Measurements from ENCODE around the gene DCC.

The DCC gene

DNA sequence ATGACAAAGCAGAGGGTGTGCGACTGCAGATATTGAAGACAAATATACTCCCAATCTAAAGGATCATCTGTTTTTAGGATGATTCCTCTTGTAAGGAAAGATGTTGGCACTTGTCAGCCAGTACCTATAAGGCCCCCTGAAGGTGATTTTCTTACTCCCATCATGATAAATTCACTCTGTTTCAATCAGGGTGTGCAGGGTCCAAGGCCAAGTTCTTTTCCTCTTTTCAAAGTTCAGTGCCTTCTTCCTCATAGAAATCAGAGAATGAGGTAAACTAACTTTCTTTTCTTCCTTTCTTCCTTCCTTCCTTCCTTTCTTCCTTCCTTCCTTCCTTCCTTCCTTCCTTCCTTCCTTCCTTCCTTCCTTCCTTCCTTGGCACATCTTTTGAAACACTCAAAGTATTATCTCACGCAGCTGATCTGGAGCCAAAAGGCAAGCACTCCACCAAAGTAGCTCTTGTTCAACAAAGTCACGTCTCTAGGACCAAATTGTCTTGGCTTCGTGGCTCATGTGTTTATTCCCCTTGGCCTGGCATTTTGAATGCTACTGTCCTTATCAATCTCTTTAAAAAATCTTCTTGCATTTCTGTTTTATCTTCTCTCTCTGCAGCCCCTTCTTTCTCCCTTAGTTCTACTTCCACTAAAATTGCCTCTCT is 87.7 kb downstream of the DCC start:
- no peak for DNase-seq (ENCODE audit: low spot score)

GRCh38 chr18:52431683-52432082 is 91.7 kb downstream of the DCC start:
- no peak for DNase-seq (ENCODE audit: low spot score)

DNA sequence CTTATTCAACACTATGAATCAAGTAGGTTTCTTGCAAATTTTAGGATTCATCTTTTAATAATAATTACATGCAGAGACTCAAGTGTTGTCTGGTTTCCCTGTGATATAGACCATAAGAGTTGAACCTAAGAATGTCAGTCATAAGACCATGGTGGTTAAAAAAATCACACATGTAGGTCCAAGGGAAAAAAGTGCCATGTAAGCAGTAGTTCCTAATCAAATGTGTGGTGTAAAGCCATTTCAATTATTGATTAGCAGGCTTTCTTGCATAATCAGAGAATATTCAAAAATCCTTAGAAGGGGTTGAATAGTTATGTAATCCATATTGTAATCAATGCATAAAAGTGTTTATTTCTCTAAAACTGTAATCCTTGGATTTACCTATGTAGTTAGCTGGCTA is 93.8 kb downstream of the DCC start:
- no peak for DNase-seq (ENCODE audit: low spot score)

GRCh38 chr18:52435301-52435700 is 95.3 kb downstream of the DCC start:
- DNase-seq (ENCODE audit: low spot score) = no peak

- DNase-seq (ENCODE audit: low spot score) = no peak
Measured at GRCh38 chr18:52437161-52437560, 97.2 kb downstream of the DCC start.

DNA sequence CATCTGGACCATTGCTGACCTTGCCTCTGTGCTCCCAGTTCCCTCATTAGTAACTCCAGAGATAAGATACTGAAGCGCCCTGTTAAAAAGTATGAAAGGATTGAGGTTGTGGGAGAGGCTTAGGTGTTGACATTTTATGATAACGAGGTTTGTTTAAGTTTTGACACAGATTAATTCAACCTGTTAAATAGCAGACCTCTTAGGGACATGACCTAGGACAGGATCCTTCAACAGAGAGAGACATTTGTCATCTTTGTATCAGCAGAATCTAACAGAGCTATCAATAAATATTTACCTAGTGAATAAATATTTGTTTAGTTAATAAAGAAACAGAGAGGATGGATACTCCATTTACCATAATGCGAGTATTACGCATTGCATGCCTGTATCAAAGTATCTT is 99.5 kb downstream of the DCC start:
- DNase-seq (ENCODE audit: low spot score) = no peak

GRCh38 chr18:52441794-52442193 is 101.8 kb downstream of the DCC start:
- no peak for DNase-seq (ENCODE audit: low spot score)

- DNase-seq (ENCODE audit: low spot score) = no peak
Measured at GRCh38 chr18:52442686-52443085, 102.7 kb downstream of the DCC start.

DNA sequence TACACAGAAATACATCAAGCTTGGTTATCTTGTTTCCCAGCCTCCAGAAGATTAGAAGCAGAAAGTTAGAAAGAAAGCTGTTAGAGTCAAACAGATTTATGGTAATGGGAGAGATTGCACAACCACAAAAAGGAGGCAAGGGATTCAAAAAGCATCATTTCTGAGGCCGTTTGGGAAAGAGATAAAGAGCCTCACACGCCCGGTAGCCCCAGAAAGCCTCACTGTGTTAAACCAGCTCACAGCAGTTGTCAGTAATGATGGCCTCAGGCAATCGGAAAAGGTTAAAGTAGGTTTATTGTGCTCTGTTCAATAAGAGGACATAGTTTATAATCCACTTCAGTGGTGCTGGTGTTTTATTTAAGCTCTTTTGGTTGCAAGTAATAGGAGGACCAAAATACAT is 111.3 kb downstream of the DCC start:
- no peak for DNase-seq (ENCODE audit: low spot score)

DNA sequence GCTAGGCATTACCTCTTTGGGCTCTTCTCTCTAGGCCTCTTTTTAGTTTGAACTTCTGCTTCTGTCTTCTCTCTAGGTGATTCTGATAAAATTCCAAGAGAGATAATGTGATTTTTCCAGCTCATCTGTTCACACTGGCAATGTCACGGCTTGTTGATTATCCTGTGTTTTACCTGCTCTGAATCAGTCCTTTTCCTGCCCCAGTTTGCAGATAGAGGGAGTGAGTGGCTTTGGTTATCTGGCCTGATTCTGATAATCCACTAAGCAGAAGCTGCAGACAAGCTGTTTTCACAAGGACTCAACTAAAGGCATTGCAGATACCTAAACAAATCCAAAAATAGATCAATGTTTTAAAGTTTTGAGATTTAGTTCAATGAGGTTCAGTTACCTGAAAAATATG is 111.9 kb downstream of the DCC start:
- DNase-seq (ENCODE audit: low spot score) = no peak

DNA sequence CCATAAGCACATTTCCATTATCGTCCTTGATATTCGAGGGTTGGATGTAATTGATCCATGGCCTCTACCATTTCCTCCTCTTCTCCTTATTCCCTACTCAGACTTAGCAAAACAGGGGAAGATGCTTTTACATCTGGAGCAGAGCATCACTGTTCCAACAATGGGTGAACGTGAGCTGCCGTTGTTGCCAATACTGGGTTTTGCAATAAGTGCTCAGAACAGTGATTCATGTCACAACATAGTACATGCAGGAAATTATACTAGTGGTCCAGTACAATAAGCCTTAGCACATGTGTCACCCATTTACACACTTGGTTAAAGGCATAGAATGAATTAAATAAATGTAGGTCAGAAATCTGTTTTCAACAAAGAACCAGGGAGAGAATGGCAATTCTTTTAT is 112.4 kb downstream of the DCC start:
- DNase-seq (ENCODE audit: low spot score) = no peak

- DNase-seq (ENCODE audit: low spot score) = no peak
Measured at GRCh38 chr18:52459890-52460289, 119.9 kb downstream of the DCC start.

DNA sequence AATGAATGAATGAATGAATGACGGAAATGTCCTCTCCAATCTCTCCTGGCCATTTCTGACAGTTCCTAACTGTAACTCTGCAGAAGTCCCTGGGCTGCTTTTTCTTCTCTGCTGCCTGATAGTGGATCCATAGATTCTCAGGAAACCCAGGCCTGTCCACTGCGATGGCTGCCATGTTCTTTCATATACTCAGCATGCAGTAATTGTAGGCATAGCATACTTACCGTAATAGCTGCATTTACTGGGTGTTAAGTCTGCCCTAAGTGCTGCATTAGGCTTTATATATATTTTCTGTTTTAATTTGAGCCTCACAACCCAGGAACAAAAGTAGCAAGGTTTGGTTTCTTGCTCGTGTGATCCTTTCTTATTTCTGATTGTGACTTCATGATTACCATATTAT is 122.9 kb downstream of the DCC start:
- no peak for DNase-seq (ENCODE audit: low spot score)

DNA sequence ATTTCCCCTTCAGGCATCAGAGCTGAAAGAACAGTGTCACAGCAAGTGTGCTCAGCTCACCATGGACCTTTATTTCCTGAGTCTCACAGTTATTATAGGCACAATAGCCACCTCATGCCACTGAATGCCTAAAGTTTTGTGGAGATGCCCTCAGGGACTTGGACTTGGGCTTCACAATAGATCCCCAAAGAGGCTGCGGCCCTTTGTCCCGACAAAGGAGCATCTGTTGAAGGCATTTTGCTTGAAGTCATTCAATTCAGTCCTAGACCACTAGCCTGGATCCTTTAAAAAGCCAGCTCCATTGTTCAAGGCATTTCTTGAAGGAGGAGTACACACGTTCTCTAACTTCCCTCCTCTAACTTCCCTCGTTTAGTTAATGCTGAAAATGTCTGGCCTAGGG is 125.4 kb downstream of the DCC start:
- DNase-seq (ENCODE audit: low spot score) = no peak

- no peak for DNase-seq (ENCODE audit: low spot score)
Measured at GRCh38 chr18:52468496-52468895, 128.5 kb downstream of the DCC start.

- no peak for DNase-seq (ENCODE audit: low spot score)
Measured at GRCh38 chr18:52475325-52475724, 135.3 kb downstream of the DCC start.

- no peak for DNase-seq (ENCODE audit: low spot score)
Measured at GRCh38 chr18:52481116-52481515, 141.1 kb downstream of the DCC start.

- DNase-seq (ENCODE audit: low spot score) = no peak
Measured at GRCh38 chr18:52484977-52485376, 145.0 kb downstream of the DCC start.

- no peak for DNase-seq (ENCODE audit: low spot score)
Measured at GRCh38 chr18:52486052-52486451, 146.1 kb downstream of the DCC start.

GRCh38 chr18:52489396-52490306 is 149.7 kb downstream of the DCC start:
- no peak for DNase-seq (ENCODE audit: low spot score)

GRCh38 chr18:52496426-52496825 is 156.4 kb downstream of the DCC start:
- no peak for DNase-seq (ENCODE audit: low spot score)

- DNase-seq (ENCODE audit: low spot score) = no peak
Measured at GRCh38 chr18:52499016-52499415, 159.0 kb downstream of the DCC start.

- no peak for DNase-seq (ENCODE audit: low spot score)
Measured at GRCh38 chr18:52499644-52500043, 159.6 kb downstream of the DCC start.

DNA sequence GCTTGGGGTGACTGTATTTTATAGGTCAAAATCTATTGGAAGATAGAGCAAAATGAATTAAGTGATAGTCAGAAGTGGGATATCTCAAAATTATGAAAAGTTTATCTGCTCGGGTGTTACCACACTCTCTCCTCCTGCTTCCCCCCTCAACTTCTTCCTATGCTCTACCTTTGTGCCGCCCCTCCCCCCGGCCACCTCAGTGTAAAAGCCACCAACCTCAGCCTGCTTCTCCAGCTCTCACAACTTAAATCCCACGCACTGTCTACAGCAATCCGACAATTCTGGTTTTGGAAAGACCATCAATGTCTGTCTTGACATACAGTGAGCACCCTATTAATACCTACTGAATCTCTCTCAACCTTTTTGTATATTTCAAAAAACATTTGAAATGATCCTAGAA is 164.6 kb downstream of the DCC start:
- DNase-seq (ENCODE audit: low spot score) = no peak
